Head of caudate nucleus (tissue), 42 donors: Measurements from ENCODE around the gene MRPS12.
A peak's percentile ranks its signal among the peaks of the same experiment; 100 is the strongest.
"Not testable (repeated sequence)": the region's sequence is repeated elsewhere in the genome, so short reads cannot be mapped to it uniquely, and the experiment has no call there.

Experiments used
- DNase-seq, 42 donors: peaks; one replicate each; pipeline versions ENCODE4 v3.0.0 to v3.0.0-alpha.2; 2020 to 2021; ENCODE audit warnings: mixed read lengths in 7 of 42
- intact Hi-C: fragments of 100-400 bp; cut with DNase I; formaldehyde crosslinking; loops from one replicate; pipeline ENCODE4 v1.15.0; 2022

Gene MRPS12

DNA sequence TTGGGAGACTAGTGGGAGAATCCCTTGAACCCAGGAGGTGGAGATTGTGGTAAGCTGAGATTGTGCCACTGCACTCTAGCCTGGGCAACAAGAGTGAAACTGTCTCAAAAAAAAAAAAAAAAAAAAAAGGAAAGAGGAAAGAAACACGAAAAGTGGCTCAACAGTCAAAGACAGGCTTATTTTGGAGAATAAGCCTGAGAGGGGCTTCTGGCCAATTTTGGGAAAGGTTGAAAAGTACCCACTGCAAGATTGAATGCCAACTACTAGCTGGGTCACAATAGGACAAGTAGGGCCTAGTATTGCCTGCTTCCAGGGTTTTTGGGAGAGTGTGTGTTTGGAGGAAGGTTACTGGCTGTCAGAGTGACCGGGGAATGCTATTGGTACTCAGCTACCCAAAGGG is 27.6 kb downstream of the MRPS12 start:
- DNase-seq = no peak
- intact Hi-C loops = no loop called here

GRCh38 chr19:38959618-38960017 is 28.9 kb downstream of the MRPS12 start:
- DNase-seq = no peak
- intact Hi-C loops = loop anchor here (5.0 kb wide), 1 partner anchor 368 kb away; no protein-coding TSS in a partner anchor

DNA sequence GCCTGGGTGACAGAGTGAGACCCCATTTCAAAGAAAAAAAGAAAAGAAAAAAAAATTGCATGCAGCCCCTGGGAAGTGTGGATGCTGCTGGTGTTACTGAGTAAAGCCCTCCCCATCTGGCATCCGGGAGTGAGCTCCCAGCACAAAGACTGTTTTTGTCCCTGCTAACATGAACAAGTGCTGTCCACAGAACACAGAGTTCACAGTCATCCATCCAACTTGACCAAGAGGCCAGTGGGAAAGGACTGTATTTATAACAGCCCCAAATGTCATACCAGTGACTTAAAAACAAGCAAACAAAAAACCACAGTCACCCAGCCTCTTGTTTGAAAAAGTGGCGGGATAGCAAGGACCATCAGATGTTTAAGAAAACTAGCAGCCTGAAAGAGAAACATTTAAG is 34.0 kb downstream of the MRPS12 start:
- DNase-seq = peak in 3 of 42 donors; percentile 5 to 25 (median 17)
- intact Hi-C loops = loop anchor here (5.0 kb wide), 1 partner anchor 363 kb away; no protein-coding TSS in a partner anchor

- DNase-seq, intact Hi-C loops: not testable (repeated sequence)
Observed at GRCh38 chr19:38966149-38966548, 35.4 kb downstream of the MRPS12 start.

- DNase-seq = no peak
Observed at GRCh38 chr19:38970664-38971532, 40.2 kb downstream of the MRPS12 start.

DNA sequence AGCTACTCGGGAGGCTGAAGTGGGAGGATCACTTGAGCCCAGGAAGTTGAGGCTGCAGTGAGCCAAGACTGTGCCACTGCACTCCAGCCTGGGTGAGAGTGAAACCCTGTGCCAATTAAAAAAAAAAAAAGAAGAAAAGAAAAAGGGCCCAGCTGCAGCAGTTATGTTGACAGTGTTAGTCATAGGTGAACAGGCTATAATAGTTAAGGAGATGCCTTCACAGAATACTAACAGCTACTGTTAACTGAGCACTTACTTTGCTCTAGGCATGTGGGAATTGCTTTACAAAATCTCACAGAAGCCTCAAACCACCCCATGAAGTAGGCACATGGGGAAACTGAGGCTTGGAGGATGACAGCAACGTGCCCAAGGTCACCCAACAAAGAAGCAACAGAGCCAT is 40.9 kb downstream of the MRPS12 start:
- intact Hi-C loops = no loop called here

More at GRCh38 chr19:38970664-38971532, 40.2 kb downstream of the MRPS12 start:
- intact Hi-C loops = no loop called here

DNA sequence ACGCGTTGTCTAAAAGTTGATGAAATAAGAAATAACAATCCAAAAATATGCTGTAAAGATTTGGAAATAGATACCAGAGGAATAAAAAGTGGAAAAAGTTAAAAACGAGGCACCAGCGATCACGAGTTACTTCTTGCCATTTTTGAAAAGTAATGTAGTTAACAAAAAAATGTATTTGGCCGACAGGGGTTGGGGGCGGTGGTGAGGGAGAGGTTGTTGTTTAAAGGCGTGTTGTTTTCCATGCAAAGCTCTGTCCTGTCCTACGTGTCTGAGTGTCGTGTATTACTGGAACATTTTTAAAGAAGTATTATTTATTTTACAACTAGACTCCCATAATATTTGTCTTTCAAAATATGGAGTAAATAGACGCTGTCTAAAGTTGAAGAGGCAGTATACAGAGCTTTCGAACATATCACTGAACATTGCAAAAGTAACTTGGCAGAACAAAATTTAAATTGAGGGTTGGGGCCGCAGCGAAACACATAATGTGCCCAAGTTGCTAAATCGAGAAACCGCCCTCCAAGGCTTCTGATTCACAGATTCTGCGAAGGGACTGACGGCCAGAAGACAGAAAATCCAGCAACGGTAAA is 44.0 kb downstream of the MRPS12 start:
- intact Hi-C loops = no loop called here
- peak in 4 of 42 donors; percentile 3 to 72 (median 24) for DNase-seq

More for the DNA sequence above, 40.9 kb downstream of the MRPS12 start:
- no peak for DNase-seq

GRCh38 chr19:38975214-38975860 is 44.6 kb downstream of the MRPS12 start, which contains the start of gene FBXO17:
FBXO17 (minus strand) TSS chr19:38975742; CDS start chr19:38950319, 25,423 bp downstream.
- intact Hi-C loops = no loop called here
- peak in 39 of 42 donors; percentile 17 to 71 (median 42) for DNase-seq

DNA sequence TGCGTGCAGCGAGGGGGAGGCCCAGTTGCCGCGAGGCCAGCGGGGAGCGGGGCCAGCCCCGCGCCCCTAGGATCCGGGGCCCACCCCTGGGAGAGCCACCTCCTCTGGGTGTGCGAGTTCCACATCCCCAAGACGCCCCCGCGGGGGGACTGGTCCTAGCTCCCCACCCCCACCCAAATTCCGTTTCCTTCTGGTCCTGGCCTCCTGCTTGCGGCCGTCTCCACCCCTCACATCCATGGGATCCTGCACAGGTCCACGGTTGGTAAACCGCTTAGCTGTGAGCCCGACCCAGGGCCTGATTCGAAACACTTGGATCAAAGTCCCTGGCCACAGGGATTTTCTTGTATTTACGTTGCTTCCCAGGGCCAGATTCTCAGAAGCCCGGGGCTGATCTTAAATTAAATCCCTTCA is 45.1 kb downstream of the MRPS12 start:
- peak in 28 of 42 donors; percentile 5 to 58 (median 20) for DNase-seq
- intact Hi-C loops = no loop called here

- DNase-seq = no peak
- intact Hi-C loops = no loop called here
Observed at GRCh38 chr19:38977445-38978325, 46.9 kb downstream of the MRPS12 start.

GRCh38 chr19:38978326-38978689 is 47.6 kb downstream of the MRPS12 start:
- intact Hi-C loops = no loop called here
- no peak for DNase-seq

GRCh38 chr19:38979812-38980211 is 49.1 kb downstream of the MRPS12 start:
- no peak for DNase-seq
- intact Hi-C loops = no loop called here

GRCh38 chr19:38980583-38981374 is 50.0 kb downstream of the MRPS12 start:
- intact Hi-C loops = no loop called here
- no peak for DNase-seq
